Measurements from ENCODE around the gene KDM5C. TPM values are rescaled to one million over a fixed set of nuclear protein-coding genes. Genes with fewer than 3 reads are reported as not detected.

Gene KDM5C
- total RNA-seq (10 to 100 TPM; 26.0 to 56.1 (median 34.5) TPM), polyA plus RNA-seq (10 to 100 TPM; 16.4 to 26.0 TPM)
- long read RNA-seq, donor 1, partial matches to known transcripts = 6 of 15 reads
- long read RNA-seq, donor 1, other reads (novel, unspliced or antisense) = 9 of 15 reads
- long read RNA-seq, donor 2, partial matches to known transcripts = 8 of 16 reads
- long read RNA-seq, donor 2, other reads (novel, unspliced or antisense) = 8 of 16 reads
- long read RNA-seq, donor 3, partial matches to known transcripts = 6 of 10 reads
- long read RNA-seq, donor 3, other reads (novel, unspliced or antisense) = 4 of 10 reads

- Histone ChIP-seq H3K9me3 (no peaks in the 10 kb centered on the region), H3K4me3 (peak within 1 kb of the TSS; percentile 65 to 99 (median 89)), H3K4me1 (peaks cover 0 to 42% (median 23%) of the 10 kb centered on the region in 9 donors), H3K36me3 (peaks cover 0 to 15% (median 0%) of the 10 kb centered on the region in 9 donors), H3K27ac (peak within 1 kb of the TSS; percentile 82 to 95 (median 90)), H3K27me3 (peaks cover 0 to 3% (median 0%) of the 10 kb centered on the region in 7 donors)
- ATAC-seq (peak; percentile 91 to 95 (median 93)), DNase-seq (peak; percentile 86 to 88)
- no peak for TF ChIP-seq CTCF (IDR thresholded peaks at IDR 0.05)
- intact Hi-C loops (cut with DNase I) = loop anchor here in 3 of 10 donors (10.0 kb wide), 3 partner anchors 130 to 210 kb away; partner anchors contain the start of genes HSD17B10 (in 1 of the 3), KANTR (in 1 of the 3), RIBC1 (in 1 of the 3) and SMC1A (in 1 of the 3)
- 0% methylated on average over 53 to 67 of the region's 67 CpGs for WGBS, 2 donors
These were observed at the start of gene KDM5C for GRCh38 chrX:53224860-53225797. Gene KDM5C, minus strand, starts transcription at chrX:53225207. Its CDS starts 318 bp downstream, at chrX:53224889.

- DNase-seq (no peak), ATAC-seq (no peak)
- peaks cover 0 to 6% (median 0%) of the 10 kb centered on the region in 9 donors for H3K4me1 ChIP-seq
- H3K36me3 ChIP-seq = no peaks in the 10 kb centered on the region
- TF ChIP-seq CTCF (IDR thresholded peaks at IDR 0.05) = no peak
- H3K27me3 ChIP-seq = peaks cover 0 to 70% (median 0%) of the 10 kb centered on the region in 7 donors
- 80 to 81% methylated on average over 7 to 8 of the region's 8 CpGs for WGBS, 2 donors
- H3K4me3 ChIP-seq = no peak overlapping the region
- intact Hi-C loops (cut with DNase I) = no loop called here
- H3K27ac ChIP-seq = no peak overlapping the region
- H3K9me3 ChIP-seq = no peaks in the 10 kb centered on the region
These were observed 47.9 kb upstream of the KDM5C start for GRCh38 chrX:53272808-53273337.

GRCh38 chrX:53269536-53270107, 44.6 kb upstream of the KDM5C start:
- TF ChIP-seq CTCF (IDR thresholded peaks at IDR 0.05) = no peak
- ATAC-seq = no peak
- H3K27ac ChIP-seq = no peak overlapping the region
- no peaks in the 10 kb centered on the region for H3K9me3 ChIP-seq
- intact Hi-C loops (cut with DNase I) = no loop called here
- no peak overlapping the region for H3K4me3 ChIP-seq
- 88 to 89% methylated on average over 14 of the region's 14 CpGs for WGBS, 2 donors
- no peak for DNase-seq
- peaks cover 0 to 71% (median 0%) of the 10 kb centered on the region in 7 donors for H3K27me3 ChIP-seq
- no peaks in the 10 kb centered on the region for H3K36me3 ChIP-seq
- peaks cover 0 to 36% (median 0%) of the 10 kb centered on the region in 9 donors for H3K4me1 ChIP-seq

- DNase-seq (no peak), ATAC-seq (no peak)
- H3K4me1 ChIP-seq = peaks cover 0 to 47% (median 0%) of the 10 kb centered on the region in 9 donors
- no peak overlapping the region for H3K4me3 ChIP-seq
- no peak for TF ChIP-seq CTCF (IDR thresholded peaks at IDR 0.05)
- intact Hi-C loops (cut with DNase I) = no loop called here
- no peaks in the 10 kb centered on the region for H3K36me3 ChIP-seq
- WGBS, 2 donors = 57 to 87% methylated on average over 7 of the region's 7 CpGs
- no peak overlapping the region for H3K27ac ChIP-seq
- H3K27me3 ChIP-seq = peaks cover 0 to 79% (median 0%) of the 10 kb centered on the region in 7 donors
- H3K9me3 ChIP-seq = no peaks in the 10 kb centered on the region
These were observed 43.2 kb upstream of the KDM5C start for GRCh38 chrX:53268173-53268572.
